ENCODE results near the gene CNTNAP2. TPM values are rescaled to one million over a fixed set of nuclear protein-coding genes. Genes with fewer than 3 reads are reported as not detected.

CNTNAP2 gene
- polyA plus RNA-seq, 1 experiment: not detected

GRCh38 chr7:146654048-146654447 lies 537.4 kb downstream of the CNTNAP2 start:
- H3K4me3 ChIP-seq (ENCODE audit: low read depth, low read length): no peak overlapping the region
- POLR2A ChIA-PET: no interaction called here
- DNase-seq (ENCODE audit: low read depth): no peak
- CTCF ChIA-PET: interaction anchor here (0.6 kb wide), 1 partner anchor 241 kb away, joined by 4 read pairs; no protein-coding TSS in a partner anchor
- H3K27me3 ChIP-seq (ENCODE audit: control insufficient read depth, insufficient read depth, low read length): no peaks in the 10 kb centered on the region
- no peak for TF ChIP-seq CTCF (IDR thresholded peaks at IDR 0.05; ENCODE audit: insufficient read depth, low read depth, low read length)
- no peaks in the 10 kb centered on the region for H3K36me3 ChIP-seq (ENCODE audit: control insufficient read depth, insufficient read depth, low read length)

- H3K27me3 ChIP-seq (ENCODE audit: control insufficient read depth, insufficient read depth, low read length): no peaks in the 10 kb centered on the region
- CTCF ChIA-PET: no interaction called here
- no peak overlapping the region for H3K4me3 ChIP-seq (ENCODE audit: low read depth, low read length)
- no peak for TF ChIP-seq CTCF (IDR thresholded peaks at IDR 0.05; ENCODE audit: insufficient read depth, low read depth, low read length)
- POLR2A ChIA-PET: no interaction called here
- H3K36me3 ChIP-seq (ENCODE audit: control insufficient read depth, insufficient read depth, low read length): no peaks in the 10 kb centered on the region
- no peak for DNase-seq (ENCODE audit: low read depth)
Measured at GRCh38 chr7:146655928-146656797, 539.6 kb downstream of the CNTNAP2 start.

- POLR2A ChIA-PET: no interaction called here
- CTCF ChIA-PET: no interaction called here
Measured at GRCh38 chr7:146656988-146657387, 540.4 kb downstream of the CNTNAP2 start.

GRCh38 chr7:146658604-146659003 lies 542.0 kb downstream of the CNTNAP2 start:
- H3K4me3 ChIP-seq (ENCODE audit: low read depth, low read length): no peak overlapping the region
- H3K36me3 ChIP-seq (ENCODE audit: control insufficient read depth, insufficient read depth, low read length): no peaks in the 10 kb centered on the region
- no peaks in the 10 kb centered on the region for H3K27me3 ChIP-seq (ENCODE audit: control insufficient read depth, insufficient read depth, low read length)
- CTCF ChIA-PET: no interaction called here
- POLR2A ChIA-PET: no interaction called here
- TF ChIP-seq CTCF (IDR thresholded peaks at IDR 0.05; ENCODE audit: insufficient read depth, low read depth, low read length): no peak
- no peak for DNase-seq (ENCODE audit: low read depth)

More at GRCh38 chr7:146656988-146657387, 540.4 kb downstream of the CNTNAP2 start:
- TF ChIP-seq CTCF (IDR thresholded peaks at IDR 0.05; ENCODE audit: insufficient read depth, low read depth, low read length): no peak
- Histone ChIP-seq H3K27me3 (ENCODE audit: control insufficient read depth, insufficient read depth, low read length) (no peaks in the 10 kb centered on the region), H3K4me3 (ENCODE audit: low read depth, low read length) (no peak overlapping the region), H3K36me3 (ENCODE audit: control insufficient read depth, insufficient read depth, low read length) (no peaks in the 10 kb centered on the region)
- no peak for DNase-seq (ENCODE audit: low read depth)

- ChIA-PET POLR2A (no interaction called here), CTCF (no interaction called here)
- Histone ChIP-seq H3K27me3 (ENCODE audit: control insufficient read depth, insufficient read depth, low read length) (no peaks in the 10 kb centered on the region), H3K36me3 (ENCODE audit: control insufficient read depth, insufficient read depth, low read length) (no peaks in the 10 kb centered on the region), H3K4me3 (ENCODE audit: low read depth, low read length) (no peak overlapping the region)
- DNase-seq (ENCODE audit: low read depth): no peak
- TF ChIP-seq CTCF (IDR thresholded peaks at IDR 0.05; ENCODE audit: insufficient read depth, low read depth, low read length): no peak
Measured at GRCh38 chr7:146659732-146660131, 543.1 kb downstream of the CNTNAP2 start.

Data from BJ (cell line).